Activated CD8-positive, alpha-beta memory T cell treated with anti-CD3 and anti-CD28 coated beads, Interleukin-2, amount 10 ng/mL, durations not matched to agents 7 days and 5 days (primary cell): ENCODE results near the gene CMTM7. TPM values are rescaled to one million over a fixed set of nuclear protein-coding genes. Genes with fewer than 3 reads are reported as not detected.

Experiments used
- ATAC-seq: fragments of 150-1000 bp; cut with Tn5 transposase; one replicate; pipeline ENCODE4 v1.10.0; 2021; ENCODE audit warnings: moderate library complexity
- CTCF ChIA-PET: fragments of 350-600 bp; sonication (Branson Sonifier 250); formaldehyde crosslinking; loops from one replicate; lab custom pipeline; 2021; ENCODE audit warnings: antibody characterized with exemption; lab: Charles Lee
- DNase-seq: peaks from one replicate; pipeline ENCODE4 v3.0.0-alpha.2; 2020
- H3K27ac Mint-ChIP-seq: one replicate; pipeline ENCODE4 v1.8.0; 2021; ENCODE audit warnings: mild to moderate bottlenecking, mixed read lengths
- H3K27me3 Mint-ChIP-seq: one replicate; pipeline ENCODE4 v1.8.0; 2021; ENCODE audit warnings: mixed read lengths
- H3K36me3 Mint-ChIP-seq: one replicate; pipeline ENCODE4 v1.8.0; 2021; ENCODE audit warnings: mild to moderate bottlenecking, mixed read lengths
- H3K4me1 Mint-ChIP-seq: one replicate; pipeline ENCODE4 v1.8.0; 2021; ENCODE audit warnings: mixed read lengths
- H3K4me3 Mint-ChIP-seq: one replicate; pipeline ENCODE4 v1.8.0; 2021; ENCODE audit warnings: mild to moderate bottlenecking, moderate library complexity, mixed read lengths
- H3K9me3 Mint-ChIP-seq: one replicate; pipeline ENCODE4 v1.8.0; 2022; ENCODE audit warnings: low read depth, mixed read lengths
- total RNA-seq, 2 experiments: library from RNA; stranded (reverse); gene quantifications; one replicate each; pipeline ENCODE4 v1.2.3, GENCODE V29; 2021

CMTM7 gene
- total RNA-seq, 2 experiments from 2014 or later = 42.6 to 49.8 TPM

DNA sequence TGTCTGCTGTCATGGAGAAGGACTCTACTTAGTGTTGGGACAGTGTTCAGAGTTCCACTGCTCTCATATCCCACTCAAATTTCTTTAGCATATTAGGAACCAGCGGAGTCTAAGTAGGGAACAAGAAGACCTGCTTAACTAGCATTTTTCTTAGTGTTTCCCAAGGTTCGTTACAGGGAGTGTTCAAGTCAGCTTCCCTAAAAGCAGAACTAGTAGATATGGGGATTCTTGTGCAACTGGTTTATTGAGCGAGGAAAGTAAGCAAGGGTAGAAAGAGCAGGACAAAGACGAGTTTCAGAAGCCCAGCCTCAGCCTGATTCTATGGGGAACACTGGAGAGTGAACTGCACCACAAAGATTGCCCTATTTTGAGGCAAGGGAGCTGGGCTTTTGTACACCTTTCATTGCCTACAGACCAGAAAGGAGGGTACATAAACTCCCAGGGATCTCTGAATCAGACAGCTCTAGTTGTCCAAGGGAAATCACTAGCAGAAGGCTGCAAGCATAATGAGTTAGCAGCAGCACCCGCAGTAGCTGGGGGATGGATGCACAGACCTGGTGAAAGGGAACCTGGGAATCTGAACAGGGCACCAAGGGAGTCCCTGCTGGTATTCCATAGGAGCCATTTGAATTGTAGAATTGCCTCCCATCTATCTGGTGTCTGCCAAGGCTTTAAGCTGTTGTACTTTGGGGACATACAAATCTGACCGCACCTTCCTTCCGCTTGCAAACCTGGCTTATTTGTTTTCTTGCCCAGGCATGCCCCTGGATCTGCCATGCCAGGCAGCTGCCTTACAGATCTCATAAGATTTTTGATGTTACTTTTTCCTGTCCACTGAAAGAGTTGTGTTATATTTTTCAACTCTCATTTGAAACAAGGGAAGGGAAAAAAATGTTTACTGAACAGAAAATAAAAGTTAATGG, 15.1 kb downstream of the CMTM7 start:
- H3K36me3 Mint-ChIP-seq = peaks cover 22% of the 10 kb centered on the region

DNA sequence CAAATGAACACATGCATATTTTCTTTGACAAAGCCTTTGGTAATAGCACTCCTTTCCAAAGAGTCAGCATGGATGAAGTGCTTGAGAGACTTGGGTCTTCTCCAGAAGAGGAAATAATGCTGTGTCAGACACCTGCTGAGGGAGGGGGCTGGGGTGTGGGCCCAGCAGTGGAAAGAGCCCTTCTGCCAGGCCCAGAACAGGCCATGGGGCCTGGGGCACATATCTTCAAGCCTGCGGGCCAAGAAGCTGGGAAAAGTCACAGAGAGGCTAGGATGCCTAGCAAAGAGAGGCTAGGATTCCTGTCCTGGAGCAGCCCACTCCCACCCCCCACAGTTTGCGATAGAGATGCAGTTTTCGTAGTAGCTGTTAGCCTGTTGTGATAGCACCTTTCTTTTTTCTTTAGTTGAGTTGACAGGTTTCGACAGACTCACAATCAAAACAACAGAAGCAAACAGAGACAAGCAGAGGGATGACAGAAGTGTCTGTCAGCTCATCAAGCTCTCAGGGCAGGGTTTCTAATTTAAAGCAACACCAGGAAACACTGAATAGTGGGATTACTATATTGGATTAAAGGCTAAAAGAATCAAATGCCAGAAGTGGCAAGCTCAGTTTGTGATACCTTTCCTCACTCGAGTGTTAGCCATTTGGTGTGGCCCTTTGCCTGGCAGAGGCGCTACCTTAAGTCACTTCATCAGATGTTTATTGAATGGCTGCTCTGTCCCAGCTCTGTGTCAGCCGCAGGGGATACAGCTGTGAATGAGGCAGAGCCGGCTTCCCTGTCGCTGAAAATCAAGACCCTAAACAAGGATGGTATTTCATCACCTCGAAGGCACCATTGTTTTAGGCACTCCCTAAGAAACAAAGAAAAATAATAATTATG, 19.0 kb downstream of the CMTM7 start:
- CTCF ChIA-PET = interaction anchor here (0.6 to 1.8 kb wide), 5 partner anchors 9 to 59 kb away, joined by 3 to 6 read pairs (median 3); no protein-coding TSS in a partner anchor
- no peak overlapping the region for H3K27ac Mint-ChIP-seq
- no peak for DNase-seq
- no peak for ATAC-seq
- H3K4me1 Mint-ChIP-seq = peaks cover 50% of the 10 kb centered on the region
- H3K27me3 Mint-ChIP-seq = no peaks in the 10 kb centered on the region
- peaks cover 8% of the 10 kb centered on the region for H3K36me3 Mint-ChIP-seq
- no peak overlapping the region for H3K4me3 Mint-ChIP-seq
- no peaks in the 10 kb centered on the region for H3K9me3 Mint-ChIP-seq

More for the DNA sequence above, 15.1 kb downstream of the CMTM7 start:
- peak overlapping the region; percentile 31 for H3K27ac Mint-ChIP-seq
- no peaks in the 10 kb centered on the region for H3K9me3 Mint-ChIP-seq
- DNase-seq = no peak
- CTCF ChIA-PET = interaction anchor here (1.5 to 5.9 kb wide), 2 partner anchors 18 to 61 kb away, joined by 8 to 25 read pairs; no protein-coding TSS in a partner anchor
- no peaks in the 10 kb centered on the region for H3K27me3 Mint-ChIP-seq
- ATAC-seq = no peak
- H3K4me3 Mint-ChIP-seq = no peak overlapping the region
- H3K4me1 Mint-ChIP-seq = peaks cover 50% of the 10 kb centered on the region

DNA sequence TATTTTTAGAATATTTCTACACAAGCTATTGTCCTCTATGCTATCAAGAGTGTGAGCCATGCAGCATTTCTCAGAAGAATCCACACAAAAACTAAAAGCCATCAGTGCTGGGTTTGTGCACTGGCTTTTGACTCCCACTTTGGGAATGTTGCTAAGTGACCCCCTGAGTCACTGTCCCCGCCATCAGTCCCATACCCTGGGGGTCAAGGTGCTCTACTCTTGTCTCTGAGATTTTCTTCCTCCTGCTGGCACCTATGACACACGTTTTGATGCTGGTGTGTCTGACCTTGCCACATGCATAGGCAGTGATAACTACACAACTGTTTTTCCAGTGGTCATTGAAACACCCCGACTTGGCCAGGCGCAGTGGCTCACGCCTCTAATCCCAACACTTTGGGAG, 19.8 kb downstream of the CMTM7 start:
- H3K4me1 Mint-ChIP-seq = peaks cover 54% of the 10 kb centered on the region
- no peak overlapping the region for H3K27ac Mint-ChIP-seq
- H3K4me3 Mint-ChIP-seq = no peak overlapping the region
- no peak for DNase-seq
- CTCF ChIA-PET = interaction anchor here (1.8 kb wide), 2 partner anchors 44 to 56 kb away, joined by 4 to 6 read pairs; no protein-coding TSS in a partner anchor
- peaks cover 6% of the 10 kb centered on the region for H3K36me3 Mint-ChIP-seq
- no peaks in the 10 kb centered on the region for H3K27me3 Mint-ChIP-seq
- H3K9me3 Mint-ChIP-seq = no peaks in the 10 kb centered on the region
- no peak for ATAC-seq

DNA sequence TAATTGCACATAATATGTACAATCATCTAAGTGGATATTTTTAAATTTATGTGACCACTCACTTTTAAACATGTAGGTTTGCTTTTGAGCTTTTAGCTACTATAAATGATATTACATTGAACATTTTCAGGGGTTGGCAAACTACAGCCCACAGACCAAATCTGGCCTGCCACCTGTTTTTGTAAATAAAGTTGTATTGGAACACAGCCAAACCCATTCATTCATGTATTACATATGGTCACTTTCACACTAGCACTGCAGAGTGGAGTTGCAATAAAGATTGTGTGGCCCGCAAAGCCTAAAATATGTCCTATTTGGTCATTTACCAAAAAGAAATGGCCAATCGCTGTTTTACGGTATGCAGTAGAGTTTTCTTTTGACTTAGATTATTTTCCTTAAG, 21.2 kb downstream of the CMTM7 start:
- CTCF ChIA-PET = interaction anchor here (0.9 kb wide), 1 partner anchor 14 kb away, joined by 3 read pairs; no protein-coding TSS in a partner anchor
- H3K4me3 Mint-ChIP-seq = no peak overlapping the region
- H3K9me3 Mint-ChIP-seq = no peaks in the 10 kb centered on the region
- peaks cover 57% of the 10 kb centered on the region for H3K4me1 Mint-ChIP-seq
- no peak overlapping the region for H3K27ac Mint-ChIP-seq
- no peaks in the 10 kb centered on the region for H3K27me3 Mint-ChIP-seq
- ATAC-seq (no peak), DNase-seq (no peak)
- H3K36me3 Mint-ChIP-seq = peaks cover 9% of the 10 kb centered on the region

DNA sequence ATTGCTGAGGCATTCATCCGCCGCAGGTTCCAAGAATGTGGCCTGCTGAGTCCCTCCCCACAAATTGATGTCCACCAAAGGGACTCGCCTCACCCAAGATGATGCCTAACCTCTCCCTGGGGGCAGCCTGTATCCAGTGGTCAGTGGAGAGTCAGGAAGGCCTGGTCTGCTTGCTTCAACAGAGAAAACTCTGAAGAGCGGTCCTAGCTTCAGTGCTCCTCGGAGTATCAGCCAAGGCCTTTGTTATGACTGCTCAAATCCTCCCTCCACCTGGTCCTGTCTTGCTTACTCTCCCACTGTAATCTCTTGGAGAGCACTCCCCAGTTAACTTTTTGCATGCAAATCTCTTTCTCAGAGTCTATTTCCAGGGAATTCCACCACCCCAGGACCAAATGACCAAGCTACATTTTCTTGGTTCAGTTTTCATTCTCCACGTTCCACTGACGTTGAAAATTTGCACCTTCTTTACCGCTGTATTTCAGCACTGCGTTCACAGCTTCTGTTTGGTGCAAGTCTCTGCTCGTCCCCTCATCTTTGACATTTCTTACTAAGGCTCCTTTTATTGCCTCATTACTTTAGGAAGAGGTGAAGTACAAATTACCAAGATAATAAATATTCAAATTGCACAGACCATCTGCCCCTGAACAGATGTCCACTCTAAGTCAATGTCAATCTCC, 22.3 kb downstream of the CMTM7 start:
- CTCF ChIA-PET = interaction anchor here (0.8 to 2.7 kb wide), 14 partner anchors 9 to 54 kb away, joined by 3 to 15 read pairs (median 5); no protein-coding TSS in a partner anchor
- H3K27me3 Mint-ChIP-seq = no peaks in the 10 kb centered on the region
- H3K27ac Mint-ChIP-seq = peak overlapping the region; percentile 86
- H3K9me3 Mint-ChIP-seq = no peaks in the 10 kb centered on the region
- ATAC-seq (no peak), DNase-seq (no peak)
- H3K36me3 Mint-ChIP-seq = peaks cover 13% of the 10 kb centered on the region
- H3K4me3 Mint-ChIP-seq = peak overlapping the region; percentile 41
- peaks cover 59% of the 10 kb centered on the region for H3K4me1 Mint-ChIP-seq

DNA sequence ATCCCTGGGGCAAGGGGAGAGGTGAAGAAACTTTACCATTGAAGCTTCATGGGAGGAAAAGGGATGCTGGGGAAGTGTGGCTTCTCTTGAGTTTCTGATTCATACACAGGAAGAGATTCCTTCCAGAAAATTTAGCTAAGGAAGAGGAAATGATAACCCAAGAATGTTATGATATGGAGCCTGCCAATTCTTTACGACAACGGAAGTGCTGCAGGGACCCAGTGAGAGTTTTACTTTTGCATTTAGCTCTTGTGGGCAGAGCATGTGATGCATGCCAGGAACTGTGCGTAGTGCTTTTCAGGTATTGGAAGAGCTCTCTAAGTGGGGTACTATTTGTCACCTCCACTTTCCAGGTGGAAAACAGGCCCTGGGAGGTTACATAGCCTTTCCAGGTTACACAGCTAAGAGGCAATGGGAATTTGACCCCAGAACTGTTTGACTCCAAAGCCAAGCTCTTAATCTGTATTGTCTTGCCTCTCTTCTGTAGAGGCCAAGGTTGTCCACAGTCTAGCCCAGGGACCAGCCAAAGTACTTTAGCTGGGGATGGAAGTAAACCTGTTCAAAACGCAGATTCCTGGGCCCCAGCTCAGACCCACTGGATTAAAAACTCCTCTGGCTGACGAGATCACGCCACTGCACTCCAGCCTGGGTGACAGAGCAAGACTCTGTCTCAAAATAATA, 23.0 kb downstream of the CMTM7 start:
- H3K4me1 Mint-ChIP-seq = peaks cover 66% of the 10 kb centered on the region
- H3K4me3 Mint-ChIP-seq = peak overlapping the region; percentile 41
- no peaks in the 10 kb centered on the region for H3K9me3 Mint-ChIP-seq
- peaks cover 13% of the 10 kb centered on the region for H3K36me3 Mint-ChIP-seq
- H3K27ac Mint-ChIP-seq = peak overlapping the region; percentile 86
- DNase-seq (peak; percentile 79), ATAC-seq (peak; percentile 95)
- CTCF ChIA-PET = interaction anchor here (0.8 to 2.7 kb wide), 14 partner anchors 9 to 53 kb away, joined by 3 to 15 read pairs (median 5); no protein-coding TSS in a partner anchor
- H3K27me3 Mint-ChIP-seq = no peaks in the 10 kb centered on the region

DNA sequence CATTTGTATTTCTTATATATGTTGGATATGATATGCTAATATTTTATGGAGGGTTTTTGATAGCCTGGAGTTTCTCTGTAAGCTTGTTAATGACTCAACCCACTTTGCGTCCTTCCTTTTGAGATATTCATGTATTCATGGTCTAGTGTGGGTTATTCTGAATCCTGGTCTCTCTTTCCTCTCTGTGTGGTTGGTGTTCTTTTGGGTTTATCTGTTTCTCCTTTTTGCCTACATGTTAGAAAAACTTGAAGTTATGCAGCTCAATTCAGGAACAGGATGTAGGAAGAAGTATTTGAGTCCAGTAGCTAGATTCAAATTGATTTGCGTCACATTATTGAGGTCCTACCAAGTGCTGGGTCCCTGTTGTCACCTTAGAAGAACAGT, 28.1 kb downstream of the CMTM7 start:
- Mint-ChIP-seq H3K4me3 (peak overlapping the region; percentile 52), H3K36me3 (peaks cover 14% of the 10 kb centered on the region)

DNA sequence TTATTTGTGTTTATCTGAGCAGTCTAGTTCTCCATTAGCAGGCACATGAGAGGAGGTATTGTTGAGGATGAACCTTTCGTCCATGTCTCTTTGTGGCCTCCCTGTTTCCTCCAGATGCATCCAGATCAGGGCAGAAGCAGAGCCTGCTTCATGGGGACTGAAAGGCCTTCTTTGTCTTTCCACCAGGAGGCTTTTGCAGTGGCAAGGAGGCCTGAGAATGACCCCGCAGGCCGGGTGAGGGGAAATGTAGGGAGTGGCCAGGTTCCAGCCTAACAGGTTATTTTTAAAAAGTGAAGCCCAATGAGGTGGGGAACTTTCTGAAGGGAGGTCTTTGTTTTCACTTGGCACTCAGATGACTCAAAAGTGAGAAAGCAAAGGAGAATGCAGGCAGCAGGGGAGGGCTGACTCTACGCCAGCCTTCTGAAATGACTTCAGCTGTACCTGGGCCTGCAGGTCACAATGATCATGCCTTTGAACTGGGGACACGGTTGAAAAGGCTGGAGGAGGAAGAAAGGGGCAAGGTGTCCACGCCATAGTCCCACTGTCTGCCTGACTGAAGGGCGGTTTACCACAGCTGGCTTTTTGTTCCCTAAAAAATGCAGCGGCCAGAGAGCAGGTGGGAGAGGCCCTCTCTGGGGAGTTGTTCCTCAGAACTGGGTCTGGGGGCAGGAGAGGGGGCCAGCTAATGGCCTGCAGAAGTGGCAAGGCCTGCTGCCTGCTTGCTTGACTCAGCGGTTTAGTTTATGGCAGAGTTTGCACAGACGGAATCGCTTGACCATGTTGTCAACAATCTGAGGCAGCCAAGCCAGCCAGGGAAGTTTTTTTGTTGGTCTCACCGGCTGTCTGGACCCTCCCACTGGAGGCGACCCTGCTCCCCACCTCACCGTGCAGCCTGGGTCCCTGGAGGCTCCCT, 28.7 kb downstream of the CMTM7 start:
- Mint-ChIP-seq H3K4me3 (peak overlapping the region; percentile 52), H3K36me3 (peaks cover 14% of the 10 kb centered on the region), H3K27ac (peak overlapping the region; percentile 92), H3K4me1 (peaks cover 87% of the 10 kb centered on the region), H3K9me3 (no peaks in the 10 kb centered on the region), H3K27me3 (no peaks in the 10 kb centered on the region)
- DNase-seq = peak; percentile 65
- peak; percentile 51 for ATAC-seq
- CTCF ChIA-PET = interaction anchor here (0.9 to 5.7 kb wide), 6 partner anchors 8 to 47 kb away, joined by 3 to 40 read pairs (median 6); no protein-coding TSS in a partner anchor

More for the DNA sequence above, 28.1 kb downstream of the CMTM7 start:
- no peaks in the 10 kb centered on the region for H3K9me3 Mint-ChIP-seq
- CTCF ChIA-PET = interaction anchor here (0.6 to 5.7 kb wide), 7 partner anchors 9 to 48 kb away, joined by 3 to 40 read pairs (median 4); no protein-coding TSS in a partner anchor
- H3K27ac Mint-ChIP-seq = peak overlapping the region; percentile 92
- DNase-seq = no peak
- peaks cover 86% of the 10 kb centered on the region for H3K4me1 Mint-ChIP-seq
- no peaks in the 10 kb centered on the region for H3K27me3 Mint-ChIP-seq
- ATAC-seq = no peak

DNA sequence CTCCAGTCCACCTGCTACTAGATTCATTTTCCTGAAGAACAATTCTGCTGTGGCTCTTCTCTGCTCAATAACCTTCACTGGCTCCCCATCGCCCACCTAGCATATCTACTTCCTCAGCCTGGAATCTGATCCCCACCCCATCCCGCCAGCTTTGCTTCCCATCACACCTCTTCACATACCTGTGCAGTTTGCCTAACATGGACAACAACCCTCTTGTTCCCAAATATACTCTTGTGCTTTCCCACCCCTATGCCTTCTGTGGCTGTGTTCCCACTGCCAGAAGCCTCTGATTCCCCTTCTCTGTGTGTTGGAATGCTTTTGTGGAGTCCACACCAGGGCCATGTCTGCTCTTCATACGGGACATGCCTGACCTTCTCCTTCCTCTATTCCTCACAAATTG, 29.5 kb downstream of the CMTM7 start:
- CTCF ChIA-PET = interaction anchor here (3.4 to 5.7 kb wide), 2 partner anchors 12 to 46 kb away, joined by 21 to 40 read pairs; no protein-coding TSS in a partner anchor
- H3K4me3 Mint-ChIP-seq = no peak overlapping the region
- ATAC-seq (no peak), DNase-seq (no peak)
- no peaks in the 10 kb centered on the region for H3K9me3 Mint-ChIP-seq
- H3K27ac Mint-ChIP-seq = peak overlapping the region; percentile 92
- peaks cover 14% of the 10 kb centered on the region for H3K36me3 Mint-ChIP-seq
- peaks cover 87% of the 10 kb centered on the region for H3K4me1 Mint-ChIP-seq
- no peaks in the 10 kb centered on the region for H3K27me3 Mint-ChIP-seq

DNA sequence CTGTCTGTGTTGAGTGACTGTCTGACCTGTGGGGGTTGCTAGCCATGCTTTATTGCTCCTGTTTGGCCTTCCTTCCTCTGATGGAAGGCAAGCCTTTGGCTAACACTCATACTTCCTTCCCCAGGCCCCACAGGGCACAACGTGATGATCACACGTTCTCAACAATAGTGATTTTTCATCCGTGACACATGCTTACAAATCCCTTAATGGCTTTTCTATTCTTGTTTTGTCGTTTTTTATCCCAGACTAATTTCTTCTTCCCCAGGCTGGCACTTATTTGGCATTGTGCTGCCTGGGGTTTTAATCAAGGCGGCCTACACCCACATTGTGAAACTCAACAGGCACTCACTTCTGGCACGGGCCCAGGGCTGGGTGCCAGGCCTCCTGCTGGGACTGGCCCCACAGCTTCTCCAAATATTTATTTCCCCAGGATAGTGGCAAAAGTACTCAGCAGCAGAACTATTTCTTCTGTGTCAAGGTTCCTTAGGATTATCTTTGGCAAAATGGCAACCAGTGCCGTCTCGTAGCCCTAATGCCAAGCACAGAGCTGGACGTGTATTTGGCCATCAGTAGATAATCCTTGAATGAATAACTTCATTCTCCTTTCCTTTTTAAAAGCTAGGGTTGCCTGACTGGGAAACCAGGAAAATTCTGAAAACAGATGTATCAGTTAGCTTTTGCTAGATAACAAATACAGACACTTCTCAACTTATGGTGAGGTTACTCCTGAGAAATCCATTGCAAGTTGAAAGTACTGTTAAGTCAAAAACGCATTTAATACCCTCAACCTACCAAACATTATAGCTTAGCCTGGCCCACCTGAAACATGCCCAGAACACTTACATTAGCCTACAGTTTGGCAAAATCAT, 30.6 kb downstream of the CMTM7 start:
- H3K4me1 Mint-ChIP-seq = peaks cover 89% of the 10 kb centered on the region
- no peaks in the 10 kb centered on the region for H3K27me3 Mint-ChIP-seq
- DNase-seq = no peak
- CTCF ChIA-PET = interaction anchor here (1.0 to 5.7 kb wide), 6 partner anchors 11 to 47 kb away, joined by 3 to 40 read pairs (median 8); no protein-coding TSS in a partner anchor
- peaks cover 10% of the 10 kb centered on the region for H3K36me3 Mint-ChIP-seq
- peak overlapping the region; percentile 93 for H3K27ac Mint-ChIP-seq
- ATAC-seq = no peak
- H3K9me3 Mint-ChIP-seq = no peaks in the 10 kb centered on the region
- H3K4me3 Mint-ChIP-seq = no peak overlapping the region
